ENCODE data around the gene TLE2.
"Not testable (repeated sequence)": the region's sequence is repeated elsewhere in the genome, so short reads cannot be mapped to it uniquely, and the experiment has no call there.

Gene TLE2

GRCh38 chr19:2981898-2982297 is 47.2 kb downstream of the TLE2 start:
- DNase-seq, result no peak

GRCh38 chr19:2978772-2979171 is 50.3 kb downstream of the TLE2 start:
- DNase-seq, result no peak

- no peak for DNase-seq
These were observed 50.8 kb downstream of the TLE2 start for GRCh38 chr19:2978166-2978767.

- DNase-seq, result no peak
These were observed 51.3 kb downstream of the TLE2 start for GRCh38 chr19:2977746-2978138.

GRCh38 chr19:2977001-2977745 is 51.9 kb downstream of the TLE2 start, which contains the start of gene TLE6:
Gene TLE6, plus strand, starts transcription at chr19:2977564. Its CDS starts 670 bp downstream, at chr19:2978234.
- peak; percentile 96 for DNase-seq

- no peak for DNase-seq
These were observed 52.5 kb downstream of the TLE2 start for GRCh38 chr19:2976609-2977000.

GRCh38 chr19:2974342-2975041 is 54.6 kb downstream of the TLE2 start:
- DNase-seq, result no peak

- no peak for DNase-seq
These were observed 55.9 kb downstream of the TLE2 start for GRCh38 chr19:2973229-2973628.

- DNase-seq, result no peak
These were observed 58.8 kb downstream of the TLE2 start for GRCh38 chr19:2970201-2970835.

GRCh38 chr19:2969104-2969504 is 60.0 kb downstream of the TLE2 start:
- DNase-seq, result no peak

- DNase-seq, result no peak
These were observed 61.1 kb downstream of the TLE2 start for GRCh38 chr19:2967972-2968371.

GRCh38 chr19:2964874-2965273 is 64.2 kb downstream of the TLE2 start:
- no peak for DNase-seq

- DNase-seq, result not testable (repeated sequence)
These were observed 65.4 kb downstream of the TLE2 start for GRCh38 chr19:2963631-2964030.

- DNase-seq, result no peak
These were observed 66.0 kb downstream of the TLE2 start for GRCh38 chr19:2963122-2963521.

GRCh38 chr19:2962018-2962670 is 66.9 kb downstream of the TLE2 start:
- peak; percentile 16 for DNase-seq

- DNase-seq, result no peak
These were observed 69.0 kb downstream of the TLE2 start for GRCh38 chr19:2960120-2960519.

- no peak for DNase-seq
These were observed 71.9 kb downstream of the TLE2 start for GRCh38 chr19:2957160-2957559.

- no peak for DNase-seq
These were observed 76.1 kb downstream of the TLE2 start for GRCh38 chr19:2952953-2953481.

GRCh38 chr19:2950286-2951124 is 78.6 kb downstream of the TLE2 start:
- peak; percentile 100 for DNase-seq

GRCh38 chr19:2949939-2950285 is 79.2 kb downstream of the TLE2 start:
- no peak for DNase-seq

All from stimulated activated CD4-positive, alpha-beta T cell treated with anti-CD3 and anti-CD28 coated beads, Interleukin-1b, Interleukin-23, amount 100 ng/mL, for 48 hours (primary cell).